H1 (cell line): ENCODE measurements around the gene GPR12. TPM values are rescaled to one million over a fixed set of nuclear protein-coding genes. Genes with fewer than 3 reads are reported as not detected.

ENCODE experiments used
- CTCF ChIA-PET: fragments of 300-600 bp; sonication (Branson Sonifier 250); formaldehyde crosslinking; loops from one replicate; lab custom pipeline; 2021; ENCODE audit not compliant: partially characterized antibody; lab: Charles Lee
- POLR2A ChIA-PET: fragments of 300-600 bp; sonication (Branson Sonifier 250); formaldehyde crosslinking; loops from one replicate; lab custom pipeline; 2021; ENCODE audit warnings: inconsistent platforms; ENCODE audit not compliant: partially characterized antibody; lab: Charles Lee
- DNase-seq, 2 experiments: peaks; one replicate each; pipeline versions ENCODE4 v3.0.0 to v3.0.0-alpha.2; 2010 to 2022; ENCODE audit warnings: low spot score in 2 of 2, low read depth in 1 of 2, mixed read lengths in 1 of 2
- FAIRE-seq: peaks from 2 replicates; lab custom pipeline; 2011; peaks lifted over from hg19 to GRCh38; lab: Jason Lieb, UNC
- H2AFZ ChIP-seq: 2 replicates; pipeline ENCODE4 v1.8.1; 2012; ENCODE audit warnings: low read length, inconsistent platforms
- H2AK5ac ChIP-seq: 2 replicates; pipeline ENCODE4 v1.6.1; 2013; ENCODE audit warnings: low read depth, low read length
- H2BK120ac ChIP-seq: replicated peaks from 2 replicates; pipeline ENCODE3; 2013; ENCODE audit warnings: low read depth, low read length, inconsistent platforms
- H2BK12ac ChIP-seq: 2 replicates; pipeline ENCODE4 v1.6.1; 2013; ENCODE audit warnings: low read depth, low read length
- H2BK15ac ChIP-seq: 2 replicates; pipeline ENCODE4 v1.6.1; 2013; ENCODE audit warnings: low read length
- H2BK20ac ChIP-seq: 2 replicates; pipeline ENCODE4 v1.6.1; 2013; ENCODE audit warnings: low read length
- H2BK5ac ChIP-seq: 2 replicates; pipeline ENCODE4 v1.6.1; 2013; ENCODE audit warnings: low read depth, low read length
- H3K14ac ChIP-seq: 2 replicates; pipeline ENCODE4 v1.6.1; 2013; ENCODE audit warnings: inconsistent platforms; ENCODE audit not compliant: insufficient read length
- H3K18ac ChIP-seq: 2 replicates; pipeline ENCODE4 v1.6.1; 2013; ENCODE audit warnings: low read length; ENCODE audit errors: extremely low read depth
- H3K23ac ChIP-seq: 2 replicates; pipeline ENCODE4 v1.6.1; 2013; ENCODE audit warnings: inconsistent platforms; ENCODE audit not compliant: insufficient read length
- H3K23me2 ChIP-seq: 2 replicates; pipeline ENCODE4 v1.6.1; 2013; ENCODE audit warnings: low read depth, low read length
- H3K27ac ChIP-seq: 2 replicates; pipeline ENCODE4 v1.6.1; 2011; ENCODE audit warnings: low read depth, low read length, inconsistent platforms
- H3K27me3 ChIP-seq, 4 experiments: replicated peaks in 1 of 4; 1 replicate in 1 of 4; 2 replicates in 3 of 4; pipeline versions ENCODE4 v1.6.1 to v1.8.1; 2011 to 2013; ENCODE audit warnings: low read length in 3 of 4, mild to moderate bottlenecking in 3 of 4, inconsistent platforms in 2 of 4, mixed read lengths in 2 of 4, moderate library complexity in 1 of 4; ENCODE audit not compliant: control insufficient read depth in 3 of 4, insufficient read depth in 3 of 4; ENCODE audit errors: extremely low read depth in 1 of 4
- H3K36me3 ChIP-seq, 4 experiments: 2 replicates each; pipeline versions ENCODE4 v1.6.1 to v1.8.1; 2011 to 2013; ENCODE audit warnings: mild to moderate bottlenecking in 4 of 4, low read length in 3 of 4, moderate library complexity in 2 of 4, control low read depth in 1 of 4, inconsistent platforms in 1 of 4; ENCODE audit not compliant: insufficient read depth in 4 of 4, control insufficient read depth in 2 of 4
- H3K4ac ChIP-seq: replicated peaks from 2 replicates; pipeline ENCODE3; 2013; ENCODE audit warnings: low read length, low read depth, mixed read lengths, inconsistent platforms; ENCODE audit not compliant: insufficient read length
- H3K4me1 ChIP-seq, 4 experiments: replicated peaks in 1 of 4; 1 replicate in 1 of 4; 2 replicates in 3 of 4; pipeline versions ENCODE4 v1.6.1 to v1.8.1; 2011 to 2013; ENCODE audit warnings: low read length in 3 of 4, inconsistent platforms in 2 of 4, mixed read lengths in 1 of 4; ENCODE audit not compliant: insufficient read depth in 4 of 4, control insufficient read depth in 3 of 4
- H3K4me2 ChIP-seq, 2 experiments: 2 replicates each; pipeline versions ENCODE4 v1.6.1 to v1.8.1; 2011 to 2013; ENCODE audit warnings: low read depth in 2 of 2, low read length in 2 of 2, control low read depth in 1 of 2, inconsistent platforms in 1 of 2, mild to moderate bottlenecking in 1 of 2; ENCODE audit not compliant: insufficient read depth in 1 of 2
- H3K4me3 ChIP-seq, 4 experiments: fragments of 200-600, 300-600 bp in 1 of 4; sonication (generic), shearing (Covaris generic), sonication (Bioruptor Twin) in 1 of 4; 2 replicates each; pipeline versions ENCODE4 v1.5.1 to v1.8.1; 2011 to 2016; ENCODE audit warnings: low read length in 4 of 4, low read depth in 3 of 4, control low read depth in 2 of 4, inconsistent platforms in 2 of 4, mild to moderate bottlenecking in 2 of 4, mixed read lengths in 1 of 4, moderate library complexity in 1 of 4; ENCODE audit not compliant: insufficient read depth in 2 of 4; ENCODE audit errors: extremely low read depth in 1 of 4
- H3K56ac ChIP-seq: replicated peaks from 2 replicates; pipeline ENCODE3; 2013; ENCODE audit warnings: low read depth, mild to moderate bottlenecking, mixed read lengths, low read length, inconsistent platforms; ENCODE audit not compliant: insufficient read length
- H3K79me1 ChIP-seq: 2 replicates; pipeline ENCODE4 v1.6.1; 2013; ENCODE audit warnings: low read depth, low read length, control low read depth
- H3K79me2 ChIP-seq, 2 experiments: 2 replicates each; pipeline versions ENCODE4 v1.6.1 to v1.8.1; 2012 to 2013; ENCODE audit warnings: low read length in 2 of 2, mild to moderate bottlenecking in 2 of 2, inconsistent platforms in 1 of 2; ENCODE audit not compliant: insufficient read depth in 2 of 2, control insufficient read depth in 1 of 2
- H3K9ac ChIP-seq, 4 experiments: replicated peaks in 1 of 4; 1 replicate in 1 of 4; 2 replicates in 3 of 4; pipeline versions ENCODE4 v1.6.1 to v1.8.1; 2011 to 2013; ENCODE audit warnings: low read depth in 3 of 4, low read length in 3 of 4, control low read depth in 2 of 4, mild to moderate bottlenecking in 2 of 4, moderate library complexity in 2 of 4, inconsistent platforms in 1 of 4; ENCODE audit errors: extremely low read depth in 1 of 4
- H3K9me3 ChIP-seq, 2 experiments: 2 replicates each; pipeline versions ENCODE4 v1.6.1 to v1.8.1; 2012 to 2013; ENCODE audit warnings: mild to moderate bottlenecking in 2 of 2, moderate library complexity in 2 of 2, control low read depth in 1 of 2, inconsistent platforms in 1 of 2, low read depth in 1 of 2, low read length in 1 of 2, mixed read lengths in 1 of 2; ENCODE audit not compliant: insufficient read depth in 2 of 2
- H4K20me1 ChIP-seq, 2 experiments: replicated peaks in 1 of 2; 2 replicates each; pipeline versions ENCODE3 to v1.8.1; 2011 to 2013; ENCODE audit warnings: inconsistent platforms in 2 of 2, low read length in 2 of 2, mild to moderate bottlenecking in 1 of 2; ENCODE audit not compliant: insufficient read depth in 2 of 2, control insufficient read depth in 1 of 2
- H4K5ac ChIP-seq: 2 replicates; pipeline ENCODE4 v1.6.1; 2013; ENCODE audit warnings: low read length, low read depth, mixed read lengths, inconsistent platforms; ENCODE audit not compliant: insufficient read length
- H4K8ac ChIP-seq: 2 replicates; pipeline ENCODE4 v1.8.0; 2013; ENCODE audit warnings: mild to moderate bottlenecking, moderate library complexity, low read length, inconsistent platforms; ENCODE audit not compliant: insufficient read depth; ENCODE audit errors: extremely low read depth
- H4K91ac ChIP-seq: replicated peaks from 2 replicates; pipeline ENCODE3; 2013; ENCODE audit warnings: low read length, mixed read lengths, inconsistent platforms; ENCODE audit not compliant: insufficient read length
- BCL11A ChIP-seq, 2 experiments: IDR thresholded peaks; one replicate each; pipeline ENCODE4 v1.6.1; 2011; ENCODE audit warnings: low read depth in 2 of 2, low read length in 2 of 2, mild to moderate bottlenecking in 2 of 2
- CREB1 ChIP-seq: IDR thresholded peaks from 2 replicates; pipeline ENCODE4 v1.6.1; 2012; ENCODE audit warnings: inconsistent platforms
- CTBP2 ChIP-seq: IDR thresholded peaks from 2 replicates; pipeline ENCODE4 v1.7.0; 2011; ENCODE audit warnings: borderline replicate concordance, mild to moderate bottlenecking, moderate library complexity, mixed read lengths, low read length; ENCODE audit not compliant: insufficient read depth, insufficient read length
- GABPA ChIP-seq: IDR thresholded peaks from 2 replicates; pipeline ENCODE4 v1.6.1; 2011; ENCODE audit warnings: mild to moderate bottlenecking, low read length, moderate library complexity, borderline replicate concordance; ENCODE audit not compliant: insufficient read depth
- HDAC2 ChIP-seq, 2 experiments: fragments of 300-600 bp in 1 of 2; sonication (generic) in 1 of 2; IDR thresholded peaks; 2 replicates each; pipeline ENCODE4 v1.6.1; 2011 to 2012; ENCODE audit warnings: low read depth in 2 of 2, low read length in 2 of 2, mild to moderate bottlenecking in 2 of 2, moderate library complexity in 2 of 2, borderline replicate concordance in 1 of 2, inconsistent platforms in 1 of 2
- KDM1A ChIP-seq: fragments of 200-600, 300-600 bp; sonication (generic); IDR thresholded peaks from 2 replicates; pipeline ENCODE4 v1.7.1; 2016; ENCODE audit warnings: mild to moderate bottlenecking, low read length, borderline replicate concordance
- POU5F1 ChIP-seq: IDR thresholded peaks from 2 replicates; pipeline ENCODE4 v1.6.1; 2011; ENCODE audit warnings: low read depth, mild to moderate bottlenecking, low read length, moderate library complexity
- RFX5 ChIP-seq: IDR thresholded peaks from 2 replicates; pipeline ENCODE4 v1.6.1; 2011; ENCODE audit warnings: low read depth, low read length, improper control_type of control experiment, borderline replicate concordance
- RXRA ChIP-seq: IDR thresholded peaks from 2 replicates; pipeline ENCODE4 v1.6.1; 2011; ENCODE audit warnings: low read depth, mild to moderate bottlenecking, low read length, moderate library complexity; ENCODE audit not compliant: insufficient read depth
- SP4 ChIP-seq: IDR thresholded peaks from 2 replicates; pipeline ENCODE4 v1.6.1; 2012; ENCODE audit warnings: low read length, inconsistent platforms
- TBP ChIP-seq: IDR thresholded peaks from 2 replicates; pipeline ENCODE4 v1.6.1; 2011; ENCODE audit warnings: low read depth, low read length, improper control_type of control experiment
- TCF12 ChIP-seq: IDR thresholded peaks from 2 replicates; pipeline ENCODE4 v1.6.1; 2011; ENCODE audit warnings: low read depth, mild to moderate bottlenecking, low read length
- ZNF274 ChIP-seq: IDR thresholded peaks from 2 replicates; pipeline ENCODE4 v1.7.0; 2012; ENCODE audit warnings: low read length, borderline replicate concordance; ENCODE audit errors: extremely low read depth
- WGBS, 2 experiments: shearing (Covaris generic) in 1 of 2; methylation state at CpG; one replicate each; pipeline versions ENCODE4 v1.1.6 to v1.1.7; 2013 to 2015; ENCODE audit warnings: low lambda C conversion rate in 2 of 2, mixed read lengths in 2 of 2, inconsistent platforms in 1 of 2, low coverage in 1 of 2, missing lambda C conversion rate in 1 of 2; ENCODE audit not compliant: insufficient replicate concordance in 2 of 2, insufficient coverage in 1 of 2, insufficient read length in 1 of 2; ENCODE audit errors: extremely low coverage in 1 of 2, missing lambda C conversion rate in 1 of 2; 5-methylcytosine and 5-hydroxymethylcytosine counted together
- polyA plus RNA-seq, 7 experiments: library from polyadenylated mRNA; depleted of rRNA in 3 of 7; stranded (reverse) in 5 of 7; unstranded in 2 of 7; fragments of >200 nt in 5 of 7; fragments of 200-250 nt in 2 of 7; gene quantifications; 1 replicate in 5 of 7; 2 replicates in 1 of 7; 4 replicates in 1 of 7; pipeline versions ENCODE4 v1.2.1 to v1.2.3, GENCODE V29; 2011 to 2013; ENCODE audit warnings: missing spikeins in 2 of 7, mixed read lengths in 2 of 7
- total RNA-seq: library from RNA; stranded (reverse); fragmentation: NEBNext Ultra II Directional; extraction: Animal tissue kit (Norgen Biotek cat#: 25700); gene quantifications from 2 replicates; pipeline ENCODE4 v1.2.1, GENCODE V29; 2021
- TF ChIP-seq, protein P1 (sequence below): IDR thresholded peaks from 2 replicates; pipeline ENCODE4 v1.6.1; 2011; ENCODE audit warnings: low read length, improper control_type of control experiment

The GPR12 gene
- total and polyA plus RNA-seq, 2 of the 8 experiments (the other 6 are each of a cell fraction or from before 2014, with no cell fraction given), result 0.15 to 0.27 TPM

DNA sequence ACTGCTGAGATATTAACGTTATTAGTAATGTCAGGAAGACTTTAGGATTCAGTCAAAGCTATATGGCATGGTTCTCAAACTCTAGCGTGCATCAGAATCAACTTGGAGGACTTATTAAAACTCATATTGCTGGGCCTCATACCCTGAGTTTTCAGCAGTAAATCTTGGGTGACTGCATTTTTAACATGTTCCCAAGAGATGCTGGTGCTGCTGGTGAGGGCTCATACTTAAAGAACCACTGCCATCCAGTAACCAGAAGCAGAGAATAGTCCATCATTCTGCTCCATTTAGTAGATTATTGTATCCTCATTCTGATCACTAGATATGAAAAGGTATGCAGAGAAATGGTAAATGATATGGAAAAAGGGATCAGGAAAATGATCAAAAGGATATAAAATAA, 7.9 kb downstream of the GPR12 start:
- no peak overlapping the region for H3K27ac ChIP-seq
- ChIA-PET CTCF (no interaction called here), POLR2A (no interaction called here)
- H2AK5ac ChIP-seq, result no peak overlapping the region
- H3K4me3 ChIP-seq, result no peak overlapping the region
- no peak overlapping the region for H4K8ac ChIP-seq
- no peak overlapping the region for H4K91ac ChIP-seq
- 95% methylated on average over 2 of the region's 2 CpGs; no CpG with 5 or more reads in 1 of the 2 experiments for WGBS, 2 experiments
- no peak overlapping the region for H2BK5ac ChIP-seq
- no peak overlapping the region for H2BK15ac ChIP-seq
- FAIRE-seq (no peak), DNase-seq (no peak)
- no peak overlapping the region for H3K56ac ChIP-seq
- H3K4me1 ChIP-seq, result peaks cover 0 to 2% (median 0%) of the 10 kb centered on the region in 4 experiments; a peak in 1 of 7 replicates
- H3K14ac ChIP-seq, result no peak overlapping the region
- H3K9me3 ChIP-seq, result no peaks in the 10 kb centered on the region
- H2BK12ac ChIP-seq, result no peak overlapping the region
- H3K79me2 ChIP-seq, result no peaks in the 10 kb centered on the region
- H3K9ac ChIP-seq, result no peak overlapping the region
- no peak overlapping the region for H3K23ac ChIP-seq
- no peak overlapping the region for H2BK20ac ChIP-seq
- H2AFZ ChIP-seq, result no peak overlapping the region
- H3K36me3 ChIP-seq, result no peaks in the 10 kb centered on the region
- no peak overlapping the region for H3K18ac ChIP-seq
- no peak overlapping the region for H2BK120ac ChIP-seq
- H3K4ac ChIP-seq, result no peak overlapping the region
- no peaks in the 10 kb centered on the region for H3K23me2 ChIP-seq
- no peak overlapping the region for H4K5ac ChIP-seq
- no peaks in the 10 kb centered on the region for H3K79me1 ChIP-seq
- no peak overlapping the region for H3K4me2 ChIP-seq
- H4K20me1 ChIP-seq, result no peaks in the 10 kb centered on the region
- peaks cover 0 to 2% (median 0%) of the 10 kb centered on the region in 4 experiments; a peak in 3 of 7 replicates for H3K27me3 ChIP-seq
- no peak for TF ChIP-seq KDM1A
- no peak for TF ChIP-seq TBP
- TF ChIP-seq, protein P1, sequence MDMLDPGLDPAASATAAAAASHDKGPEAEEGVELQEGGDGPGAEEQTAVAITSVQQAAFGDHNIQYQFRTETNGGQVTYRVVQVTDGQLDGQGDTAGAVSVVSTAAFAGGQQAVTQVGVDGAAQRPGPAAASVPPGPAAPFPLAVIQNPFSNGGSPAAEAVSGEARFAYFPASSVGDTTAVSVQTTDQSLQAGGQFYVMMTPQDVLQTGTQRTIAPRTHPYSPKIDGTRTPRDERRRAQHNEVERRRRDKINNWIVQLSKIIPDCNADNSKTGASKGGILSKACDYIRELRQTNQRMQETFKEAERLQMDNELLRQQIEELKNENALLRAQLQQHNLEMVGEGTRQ, result no peak
- TF ChIP-seq RFX5, result no peak
- TF ChIP-seq BCL11A (IDR thresholded peaks at IDR 0.05; ENCODE audit: low read depth in 2 of 2, low read length in 2 of 2), result no peak
- no peak for TF ChIP-seq POU5F1
- no peak for TF ChIP-seq HDAC2 (IDR thresholded peaks at IDR 0.05; ENCODE audit: borderline replicate concordance in 1 of 2, low read depth in 2 of 2, low read length in 2 of 2)
- no peak for TF ChIP-seq RXRA
- no peak for TF ChIP-seq TCF12
- no peak for TF ChIP-seq GABPA
- no peak for TF ChIP-seq CTBP2
- TF ChIP-seq CREB1, result no peak
- no peak for TF ChIP-seq SP4
- no peak for TF ChIP-seq ZNF274
